Measurements from ENCODE around the gene RPS6KL1.

RPS6KL1 gene

DNA sequence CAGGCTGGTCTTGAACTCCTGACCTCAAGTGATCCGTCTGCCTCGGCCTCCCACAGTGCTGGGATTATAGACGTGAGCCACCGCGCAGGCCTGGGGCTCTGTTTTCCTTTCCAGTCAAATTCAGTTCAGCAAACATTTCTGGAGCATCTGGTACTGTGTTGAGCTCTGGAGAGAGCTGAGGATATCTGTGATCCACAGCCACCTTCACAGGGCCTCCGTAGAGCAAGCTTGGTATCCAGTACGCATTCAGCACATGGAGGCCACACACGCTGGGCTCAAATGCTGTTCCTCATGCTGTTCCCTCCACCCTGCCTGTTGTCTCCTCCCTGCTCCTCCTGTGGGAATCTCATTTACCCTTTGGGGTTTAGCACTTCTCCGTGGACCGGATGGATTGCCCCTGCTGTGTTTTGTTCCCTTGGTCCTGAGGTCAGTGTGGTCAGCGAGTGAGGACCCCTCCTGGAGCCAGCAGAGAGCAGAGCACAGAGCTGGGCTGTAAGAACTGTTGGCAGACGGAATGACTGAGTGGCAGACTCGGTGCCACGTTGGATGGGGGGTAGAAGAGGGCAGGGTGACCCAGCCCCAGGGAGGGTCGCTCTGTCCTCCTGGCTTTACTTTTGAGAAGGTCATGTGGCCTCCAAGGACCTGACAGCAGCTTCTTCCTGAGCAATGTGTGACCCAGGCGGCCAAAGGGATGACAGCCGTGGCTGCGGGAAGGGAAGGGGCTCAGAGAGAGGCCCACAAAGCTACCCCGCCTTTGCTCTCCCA is 891 bp downstream of the RPS6KL1 start:
- TF ChIP-seq EZH2phosphoT487 (IDR thresholded peaks at IDR 0.05; ENCODE audit: low read length): no peak
- TF ChIP-seq, protein P1, sequence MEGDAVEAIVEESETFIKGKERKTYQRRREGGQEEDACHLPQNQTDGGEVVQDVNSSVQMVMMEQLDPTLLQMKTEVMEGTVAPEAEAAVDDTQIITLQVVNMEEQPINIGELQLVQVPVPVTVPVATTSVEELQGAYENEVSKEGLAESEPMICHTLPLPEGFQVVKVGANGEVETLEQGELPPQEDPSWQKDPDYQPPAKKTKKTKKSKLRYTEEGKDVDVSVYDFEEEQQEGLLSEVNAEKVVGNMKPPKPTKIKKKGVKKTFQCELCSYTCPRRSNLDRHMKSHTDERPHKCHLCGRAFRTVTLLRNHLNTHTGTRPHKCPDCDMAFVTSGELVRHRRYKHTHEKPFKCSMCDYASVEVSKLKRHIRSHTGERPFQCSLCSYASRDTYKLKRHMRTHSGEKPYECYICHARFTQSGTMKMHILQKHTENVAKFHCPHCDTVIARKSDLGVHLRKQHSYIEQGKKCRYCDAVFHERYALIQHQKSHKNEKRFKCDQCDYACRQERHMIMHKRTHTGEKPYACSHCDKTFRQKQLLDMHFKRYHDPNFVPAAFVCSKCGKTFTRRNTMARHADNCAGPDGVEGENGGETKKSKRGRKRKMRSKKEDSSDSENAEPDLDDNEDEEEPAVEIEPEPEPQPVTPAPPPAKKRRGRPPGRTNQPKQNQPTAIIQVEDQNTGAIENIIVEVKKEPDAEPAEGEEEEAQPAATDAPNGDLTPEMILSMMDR (IDR thresholded peaks at IDR 0.05; ENCODE audit: low read length): no peak
- TF ChIP-seq EZH2 (optimal IDR thresholded peaks at IDR 0.05; ENCODE audit: low read depth, low read length): no peak
- no peaks in the 10 kb centered on the region for H3K9me2 ChIP-seq (replicated peaks; ENCODE audit: insufficient read depth, low read length)
- no peaks in the 10 kb centered on the region for H4K20me1 ChIP-seq (ENCODE audit: insufficient read depth, low read length)
- no peaks in the 10 kb centered on the region for H3F3A ChIP-seq (ENCODE audit: insufficient read depth, low read length)
- H3K4me3 ChIP-seq (ENCODE audit: low read length): peak overlapping the region; percentile 74
- peak overlapping the region; percentile 72; the same call in 1 of the 2 replicates for H3K9ac ChIP-seq (ENCODE audit: low read length)
- DNase-seq: no peak
- peak overlapping the region; percentile 80 for H2AFZ ChIP-seq (ENCODE audit: low read length)
- no peaks in the 10 kb centered on the region for H3K4me1 ChIP-seq (ENCODE audit: low read length)
- H3K27ac ChIP-seq (ENCODE audit: low read length): no peak overlapping the region
- peak overlapping the region; percentile 70 for H3K4me2 ChIP-seq (ENCODE audit: low read depth, low read length)
- no peaks in the 10 kb centered on the region for H3K36me3 ChIP-seq (replicated peaks; ENCODE audit: insufficient read depth, low read length)
- no peaks in the 10 kb centered on the region for H3K79me2 ChIP-seq (ENCODE audit: low read length)
- H3K27me3 ChIP-seq (replicated peaks; ENCODE audit: insufficient read depth, low read length): no peaks in the 10 kb centered on the region
- no peaks in the 10 kb centered on the region for H3K9me3 ChIP-seq (replicated peaks; ENCODE audit: insufficient read depth, low read length)

DNA sequence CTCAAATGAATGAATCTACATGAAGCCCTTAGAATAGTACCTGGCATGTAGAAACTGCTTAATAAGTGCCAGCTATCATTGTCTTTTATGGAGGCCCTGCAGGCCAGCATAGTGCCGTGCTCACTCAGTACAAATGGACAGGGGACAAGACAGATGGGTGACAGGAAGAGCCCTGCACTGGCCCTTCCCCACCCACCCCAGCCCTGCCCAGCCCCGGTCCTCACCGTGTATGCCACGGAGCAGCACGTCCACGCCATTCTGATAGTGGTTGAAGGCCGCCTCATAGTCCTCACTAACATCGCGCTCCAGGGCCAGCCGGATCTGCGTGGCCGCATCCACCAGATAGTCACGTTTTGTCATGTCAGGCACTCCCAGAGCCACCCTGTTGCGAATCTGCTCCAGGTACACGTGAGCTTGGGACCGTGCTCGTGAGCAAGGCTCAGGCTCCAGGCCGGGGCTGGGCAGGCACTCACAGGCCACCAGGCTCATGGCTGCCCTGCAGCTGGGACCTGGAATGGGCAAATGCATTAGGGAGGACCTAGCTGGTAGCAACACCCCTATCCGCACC is 1.9 kb downstream of the RPS6KL1 start:
- Histone ChIP-seq H3K9me3 (replicated peaks; ENCODE audit: insufficient read depth, low read length) (no peaks in the 10 kb centered on the region), H3K36me3 (replicated peaks; ENCODE audit: insufficient read depth, low read length) (no peaks in the 10 kb centered on the region), H3K27ac (ENCODE audit: low read length) (no peak overlapping the region), H3K79me2 (ENCODE audit: low read length) (no peaks in the 10 kb centered on the region), H4K20me1 (ENCODE audit: insufficient read depth, low read length) (no peaks in the 10 kb centered on the region), H3K9me2 (replicated peaks; ENCODE audit: insufficient read depth, low read length) (no peaks in the 10 kb centered on the region), H3K4me1 (ENCODE audit: low read length) (no peaks in the 10 kb centered on the region), H3K4me3 (ENCODE audit: low read length) (no peak overlapping the region), H2AFZ (ENCODE audit: low read length) (no peak overlapping the region), H3K4me2 (ENCODE audit: low read depth, low read length) (no peak overlapping the region), H3F3A (ENCODE audit: insufficient read depth, low read length) (no peaks in the 10 kb centered on the region), H3K9ac (ENCODE audit: low read length) (no peak overlapping the region), H3K27me3 (replicated peaks; ENCODE audit: insufficient read depth, low read length) (no peaks in the 10 kb centered on the region)
- no peak for DNase-seq
- TF ChIP-seq EZH2 (optimal IDR thresholded peaks at IDR 0.05; ENCODE audit: low read depth, low read length) (no peak), EZH2phosphoT487 (IDR thresholded peaks at IDR 0.05; ENCODE audit: low read length) (no peak)
- TF ChIP-seq, protein P1 (IDR thresholded peaks at IDR 0.05; ENCODE audit: low read length): no peak

DNA sequence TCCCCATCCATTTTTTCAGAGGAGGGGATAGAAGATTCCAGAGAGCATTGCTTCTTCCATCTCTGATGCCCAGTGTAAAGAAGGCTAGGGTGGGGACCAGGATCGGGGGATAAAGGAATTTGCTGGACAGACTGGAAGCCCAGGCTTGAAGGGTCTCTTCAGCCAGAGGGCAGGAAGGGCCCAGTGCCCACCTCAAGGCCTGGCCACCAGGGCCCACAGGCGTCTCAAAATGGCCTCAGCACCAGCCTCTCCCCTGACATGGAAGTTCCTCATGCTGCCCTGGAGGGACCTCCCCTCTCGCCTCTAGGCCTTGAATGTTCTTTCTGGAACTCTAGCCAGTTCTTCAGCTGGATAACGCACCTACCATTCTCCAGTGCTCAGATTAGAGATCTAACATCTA is 2.8 kb downstream of the RPS6KL1 start:
- Histone ChIP-seq H3K9me3 (replicated peaks; ENCODE audit: insufficient read depth, low read length) (no peaks in the 10 kb centered on the region), H3K27me3 (replicated peaks; ENCODE audit: insufficient read depth, low read length) (no peaks in the 10 kb centered on the region), H2AFZ (ENCODE audit: low read length) (no peak overlapping the region), H3K4me3 (ENCODE audit: low read length) (no peak overlapping the region), H3K9me2 (replicated peaks; ENCODE audit: insufficient read depth, low read length) (no peaks in the 10 kb centered on the region), H3K4me1 (ENCODE audit: low read length) (no peaks in the 10 kb centered on the region), H3F3A (ENCODE audit: insufficient read depth, low read length) (no peaks in the 10 kb centered on the region), H3K9ac (ENCODE audit: low read length) (no peak overlapping the region), H3K4me2 (ENCODE audit: low read depth, low read length) (no peak overlapping the region), H3K27ac (ENCODE audit: low read length) (no peak overlapping the region), H4K20me1 (ENCODE audit: insufficient read depth, low read length) (no peaks in the 10 kb centered on the region), H3K79me2 (ENCODE audit: low read length) (no peaks in the 10 kb centered on the region), H3K36me3 (replicated peaks; ENCODE audit: insufficient read depth, low read length) (no peaks in the 10 kb centered on the region)
- TF ChIP-seq EZH2 (optimal IDR thresholded peaks at IDR 0.05; ENCODE audit: low read depth, low read length) (no peak), EZH2phosphoT487 (IDR thresholded peaks at IDR 0.05; ENCODE audit: low read length) (no peak)
- TF ChIP-seq, protein P1 (IDR thresholded peaks at IDR 0.05; ENCODE audit: low read length): no peak
- no peak for DNase-seq
